LNCaP clone FGC (cell line): ENCODE data around the gene CFAP77.

Source experiments
- DNase-seq: peaks from one replicate; pipeline ENCODE4 v3.0.0-alpha.2; 2011; ENCODE audit warnings: low read depth
- H3K4me3 ChIP-seq: 2 replicates; pipeline ENCODE4 v1.5.1; 2011; ENCODE audit warnings: mild to moderate bottlenecking, low read depth, low read length, control low read depth
- TF ChIP-seq, protein P1 (sequence below): IDR thresholded peaks from 2 replicates; pipeline ENCODE4 v1.5.1; 2012; ENCODE audit warnings: mild to moderate bottlenecking; ENCODE audit not compliant: control insufficient read depth, insufficient read depth; ENCODE audit errors: extremely low read depth

Gene CFAP77

DNA sequence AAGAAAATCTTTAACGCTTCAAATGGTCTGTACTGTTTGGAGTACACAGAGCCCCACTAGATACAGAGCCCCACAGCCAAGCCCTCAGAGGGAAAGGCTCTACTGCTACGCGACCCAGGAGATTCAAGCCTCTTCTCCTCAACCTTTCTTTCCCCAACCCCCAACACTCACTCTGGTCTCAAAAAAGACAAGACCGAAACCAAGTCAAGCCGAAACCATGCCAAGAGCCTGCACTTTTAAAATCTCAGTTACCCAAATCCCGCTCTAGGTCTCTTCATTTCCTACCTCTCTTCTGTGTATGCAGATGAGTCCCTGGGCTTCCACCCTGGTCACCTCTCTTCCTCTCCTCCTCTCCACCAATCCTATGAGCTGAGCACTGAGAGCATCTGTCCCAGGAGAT, 204.3 kb downstream of the CFAP77 start:
- TF ChIP-seq, protein P1, sequence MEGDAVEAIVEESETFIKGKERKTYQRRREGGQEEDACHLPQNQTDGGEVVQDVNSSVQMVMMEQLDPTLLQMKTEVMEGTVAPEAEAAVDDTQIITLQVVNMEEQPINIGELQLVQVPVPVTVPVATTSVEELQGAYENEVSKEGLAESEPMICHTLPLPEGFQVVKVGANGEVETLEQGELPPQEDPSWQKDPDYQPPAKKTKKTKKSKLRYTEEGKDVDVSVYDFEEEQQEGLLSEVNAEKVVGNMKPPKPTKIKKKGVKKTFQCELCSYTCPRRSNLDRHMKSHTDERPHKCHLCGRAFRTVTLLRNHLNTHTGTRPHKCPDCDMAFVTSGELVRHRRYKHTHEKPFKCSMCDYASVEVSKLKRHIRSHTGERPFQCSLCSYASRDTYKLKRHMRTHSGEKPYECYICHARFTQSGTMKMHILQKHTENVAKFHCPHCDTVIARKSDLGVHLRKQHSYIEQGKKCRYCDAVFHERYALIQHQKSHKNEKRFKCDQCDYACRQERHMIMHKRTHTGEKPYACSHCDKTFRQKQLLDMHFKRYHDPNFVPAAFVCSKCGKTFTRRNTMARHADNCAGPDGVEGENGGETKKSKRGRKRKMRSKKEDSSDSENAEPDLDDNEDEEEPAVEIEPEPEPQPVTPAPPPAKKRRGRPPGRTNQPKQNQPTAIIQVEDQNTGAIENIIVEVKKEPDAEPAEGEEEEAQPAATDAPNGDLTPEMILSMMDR, result no peak
- H3K4me3 ChIP-seq, result no peak overlapping the region
- DNase-seq, result no peak

DNA sequence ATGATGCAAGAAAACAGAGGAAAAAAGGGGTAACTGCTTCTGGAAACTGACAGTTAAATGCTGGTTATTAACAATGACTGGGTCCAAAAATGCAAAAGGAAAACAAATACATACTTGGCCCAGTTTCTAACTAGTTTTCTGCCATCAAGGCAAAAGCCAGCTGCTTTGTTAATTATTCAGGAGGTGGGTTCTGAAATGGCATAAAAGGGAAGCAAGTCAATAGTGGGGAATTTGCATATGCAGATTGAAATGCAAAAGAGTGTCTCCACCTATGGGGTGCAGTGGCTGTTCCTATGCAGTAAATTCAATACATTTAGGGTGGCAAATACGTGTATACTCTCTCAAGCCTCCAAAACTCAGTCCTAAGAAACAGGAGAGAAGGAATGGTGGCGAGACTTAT, 205.8 kb downstream of the CFAP77 start:
- DNase-seq, result no peak
- TF ChIP-seq, protein P1, result no peak
- H3K4me3 ChIP-seq, result no peak overlapping the region

DNA sequence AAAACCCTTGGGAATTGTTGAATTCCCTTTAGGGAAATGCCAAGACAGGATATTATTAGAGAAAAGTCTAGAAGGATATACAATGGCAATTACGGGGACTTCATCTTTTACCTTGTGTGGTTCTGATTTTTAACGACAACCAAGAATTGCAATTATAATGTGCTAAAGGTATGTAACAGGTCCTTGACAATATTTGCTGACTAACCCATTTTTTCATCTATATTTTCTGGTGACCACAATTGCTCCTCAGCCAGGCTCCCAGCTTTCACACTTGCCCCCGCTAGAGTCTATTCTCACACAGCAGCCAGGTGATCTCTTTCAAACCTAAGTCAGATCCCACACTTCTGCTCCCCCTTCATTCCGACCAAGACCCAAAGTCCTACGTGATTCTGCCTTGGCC, 206.7 kb downstream of the CFAP77 start:
- no peak for DNase-seq
- TF ChIP-seq, protein P1, result no peak

DNA sequence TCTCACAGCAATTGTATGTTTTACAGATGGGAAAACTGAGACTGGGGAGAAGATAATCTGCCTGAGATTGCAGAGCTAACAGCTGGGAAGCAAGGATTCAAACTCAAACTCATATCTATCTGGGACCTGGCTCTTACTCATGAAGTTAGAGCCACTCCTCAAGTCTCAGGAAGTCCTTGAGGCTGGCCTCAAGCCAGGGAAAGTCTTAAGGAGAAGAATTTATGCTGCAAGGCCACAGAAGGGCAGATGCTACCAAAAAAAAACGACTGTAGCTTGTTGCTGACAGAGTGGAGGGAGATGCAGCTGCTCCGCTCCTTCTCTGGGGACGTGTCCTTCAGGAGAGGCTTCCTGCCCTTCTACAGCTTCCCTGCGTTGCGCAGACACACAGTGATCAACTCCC, 212.1 kb downstream of the CFAP77 start:
- no peak for DNase-seq
- H3K4me3 ChIP-seq, result no peak overlapping the region
- TF ChIP-seq, protein P1, result no peak

More for the DNA sequence above, 206.7 kb downstream of the CFAP77 start:
- H3K4me3 ChIP-seq, result no peak overlapping the region
